ENCODE measurements around the gene IFNA10. TPM values are rescaled to one million over a fixed set of nuclear protein-coding genes. Genes with fewer than 3 reads are reported as not detected.

The IFNA10 gene
- total RNA-seq, 1 experiment from 2014 or later, result not detected

DNA sequence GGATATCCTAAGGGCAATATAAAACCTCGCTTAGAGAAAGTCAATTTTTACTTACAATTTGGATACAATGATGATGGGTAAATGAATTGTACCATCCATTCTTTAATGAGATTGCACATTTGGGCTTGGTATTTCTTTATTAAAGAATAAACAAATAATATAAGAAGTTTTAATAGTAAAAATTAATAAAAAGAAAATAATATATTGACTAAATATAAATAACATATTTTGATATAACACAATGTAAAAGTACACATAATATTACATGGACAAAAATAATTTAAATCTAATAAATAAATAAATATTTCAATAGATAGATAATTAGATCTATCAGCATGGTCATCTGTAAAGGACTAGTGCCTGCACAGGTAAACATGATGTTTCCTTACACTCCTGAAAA lies 41.4 kb downstream of the IFNA10 start:
- Histone ChIP-seq H3K4me1 (ENCODE audit: insufficient read depth, low read length) (no peaks in the 10 kb centered on the region), H4K20me1 (ENCODE audit: control insufficient read depth, insufficient read depth, insufficient read length) (no peaks in the 10 kb centered on the region), H3K56ac (ENCODE audit: insufficient read length, low read depth, low read length) (no peak overlapping the region), H2BK120ac (ENCODE audit: low read depth, low read length, poor library complexity, severe bottlenecking) (no peak overlapping the region), H4K8ac (replicated peaks; ENCODE audit: insufficient read length, low read depth, low read length) (no peak overlapping the region), H3T11ph (ENCODE audit: low read length) (no peak overlapping the region), H3K27me3 (ENCODE audit: insufficient read depth, low read length) (no peaks in the 10 kb centered on the region), H2BK12ac (ENCODE audit: insufficient read length, low read depth, low read length) (no peak overlapping the region), H3K27ac (ENCODE audit: insufficient read length, low read depth, low read length) (no peak overlapping the region), H2BK15ac (ENCODE audit: low read depth, low read length) (no peak overlapping the region), H4K5ac (ENCODE audit: insufficient read length, low read depth, low read length) (no peak overlapping the region), H3K14ac (ENCODE audit: insufficient read depth, low read length) (no peak overlapping the region), H3K18ac (ENCODE audit: insufficient read length, low read depth, low read length) (no peak overlapping the region), H3K79me1 (ENCODE audit: insufficient read depth, low read depth, low read length, poor library complexity, severe bottlenecking) (no peaks in the 10 kb centered on the region), H3K23ac (ENCODE audit: insufficient read length, low read depth, low read length) (no peak overlapping the region), H3K9me3 (ENCODE audit: control insufficient read depth, low read depth, low read length) (no peaks in the 10 kb centered on the region), H3K79me2 (ENCODE audit: insufficient read depth, low read length) (no peaks in the 10 kb centered on the region), H2AK5ac (ENCODE audit: insufficient read length, low read length) (no peak overlapping the region), H3K9ac (ENCODE audit: extremely low read depth, insufficient read length, low read length) (no peak overlapping the region), H4K91ac (ENCODE audit: insufficient read length, low read depth, low read length) (no peak overlapping the region), H2BK20ac (ENCODE audit: low read depth, low read length, poor library complexity, severe bottlenecking) (no peak overlapping the region), H3K4ac (ENCODE audit: low read depth, low read length) (no peak overlapping the region), H3K23me2 (ENCODE audit: insufficient read length, low read depth, low read length, poor library complexity, severe bottlenecking) (no peaks in the 10 kb centered on the region), H3K4me2 (ENCODE audit: insufficient read depth, insufficient read length, low read length) (no peak overlapping the region), H2BK5ac (ENCODE audit: insufficient read length, low read length) (no peak overlapping the region), H2AFZ (ENCODE audit: low read length) (no peak overlapping the region)
- Mint-ChIP-seq H3K36me3 (ENCODE audit: insufficient read depth in 1 of 3, low read depth in 3 of 3) (no peaks in the 10 kb centered on the region), H3K27ac (no peak overlapping the region), H3K27me3 (ENCODE audit: low read depth) (peaks cover 5% of the 10 kb centered on the region), H3K9me3 (no peaks in the 10 kb centered on the region; a peak in 2 of 5 replicates), H3K4me1 (no peaks in the 10 kb centered on the region), H3K4me3 (no peak overlapping the region)
- WGBS (ENCODE audit: extremely low coverage, insufficient read length, low lambda C conversion rate), result no CpG with 5 or more reads among the region's 1 CpG
- TF ChIP-seq, protein P1, sequence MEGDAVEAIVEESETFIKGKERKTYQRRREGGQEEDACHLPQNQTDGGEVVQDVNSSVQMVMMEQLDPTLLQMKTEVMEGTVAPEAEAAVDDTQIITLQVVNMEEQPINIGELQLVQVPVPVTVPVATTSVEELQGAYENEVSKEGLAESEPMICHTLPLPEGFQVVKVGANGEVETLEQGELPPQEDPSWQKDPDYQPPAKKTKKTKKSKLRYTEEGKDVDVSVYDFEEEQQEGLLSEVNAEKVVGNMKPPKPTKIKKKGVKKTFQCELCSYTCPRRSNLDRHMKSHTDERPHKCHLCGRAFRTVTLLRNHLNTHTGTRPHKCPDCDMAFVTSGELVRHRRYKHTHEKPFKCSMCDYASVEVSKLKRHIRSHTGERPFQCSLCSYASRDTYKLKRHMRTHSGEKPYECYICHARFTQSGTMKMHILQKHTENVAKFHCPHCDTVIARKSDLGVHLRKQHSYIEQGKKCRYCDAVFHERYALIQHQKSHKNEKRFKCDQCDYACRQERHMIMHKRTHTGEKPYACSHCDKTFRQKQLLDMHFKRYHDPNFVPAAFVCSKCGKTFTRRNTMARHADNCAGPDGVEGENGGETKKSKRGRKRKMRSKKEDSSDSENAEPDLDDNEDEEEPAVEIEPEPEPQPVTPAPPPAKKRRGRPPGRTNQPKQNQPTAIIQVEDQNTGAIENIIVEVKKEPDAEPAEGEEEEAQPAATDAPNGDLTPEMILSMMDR (conservative IDR thresholded peaks at IDR 0.05), result no peak
- no peak for DNase-seq
